ENCODE data around the gene SPOCK1.
"Not testable (repeated sequence)": the region's sequence is repeated elsewhere in the genome, so short reads cannot be mapped to it uniquely, and the experiment has no call there.

Gene SPOCK1

GRCh38 chr5:137501846-137502406, 2.8 kb upstream of the SPOCK1 start:
- H3K27ac Mint-ChIP-seq: no peak overlapping the region
- DNase-seq (ENCODE audit: low spot score in 2 of 2) (no peak), ATAC-seq (ENCODE audit: low read depth) (no peak)
- peaks cover 17% of the 10 kb centered on the region for H3K27me3 Mint-ChIP-seq
- H3K4me3 Mint-ChIP-seq: no peak overlapping the region
- no peaks in the 10 kb centered on the region for H3K4me1 Mint-ChIP-seq
- H3K9me3 Mint-ChIP-seq: peaks cover 3% of the 10 kb centered on the region
- H3K36me3 Mint-ChIP-seq: no peaks in the 10 kb centered on the region

GRCh38 chr5:137501226-137501625, 2.1 kb upstream of the SPOCK1 start:
- no peaks in the 10 kb centered on the region for H3K36me3 Mint-ChIP-seq
- H3K27ac Mint-ChIP-seq: no peak overlapping the region
- peaks cover 20% of the 10 kb centered on the region for H3K27me3 Mint-ChIP-seq
- ATAC-seq (ENCODE audit: low read depth) (no peak), DNase-seq (ENCODE audit: low spot score in 2 of 2) (no peak)
- no peak overlapping the region for H3K4me3 Mint-ChIP-seq
- no peaks in the 10 kb centered on the region for H3K4me1 Mint-ChIP-seq
- H3K9me3 Mint-ChIP-seq: peaks cover 3% of the 10 kb centered on the region

- no peaks in the 10 kb centered on the region for H3K36me3 Mint-ChIP-seq
- peaks cover 17% of the 10 kb centered on the region for H3K27me3 Mint-ChIP-seq
- no peak overlapping the region for H3K4me3 Mint-ChIP-seq
- H3K4me1 Mint-ChIP-seq: no peaks in the 10 kb centered on the region
- no peak for ATAC-seq (ENCODE audit: low read depth)
- H3K27ac Mint-ChIP-seq: no peak overlapping the region
- H3K9me3 Mint-ChIP-seq: peaks cover 2% of the 10 kb centered on the region
- DNase-seq (ENCODE audit: low spot score in 2 of 2): no peak
These were observed 1.6 kb upstream of the SPOCK1 start for GRCh38 chr5:137500615-137501225.

- H3K4me3 Mint-ChIP-seq; H3K27ac Mint-ChIP-seq; H3K27me3 Mint-ChIP-seq; ATAC-seq (ENCODE audit: low read depth); DNase-seq (ENCODE audit: low spot score in 2 of 2); H3K9me3 Mint-ChIP-seq; H3K4me1 Mint-ChIP-seq; H3K36me3 Mint-ChIP-seq: not testable (repeated sequence)
These were observed 351 bp upstream of the SPOCK1 start for GRCh38 chr5:137499506-137499847.

- Mint-ChIP-seq H3K4me3 (no peak overlapping the region), H3K27ac (no peak overlapping the region), H3K4me1 (no peaks in the 10 kb centered on the region), H3K9me3 (no peaks in the 10 kb centered on the region), H3K27me3 (peaks cover 7% of the 10 kb centered on the region), H3K36me3 (no peaks in the 10 kb centered on the region)
- DNase-seq (ENCODE audit: low spot score in 2 of 2) (no peak), ATAC-seq (ENCODE audit: low read depth) (no peak)
These were observed 808 bp downstream of the SPOCK1 start for GRCh38 chr5:137498301-137498735.

GRCh38 chr5:137497396-137498290, 1.5 kb downstream of the SPOCK1 start:
- no peak overlapping the region for H3K4me3 Mint-ChIP-seq

GRCh38 chr5:137496919-137497318, 2.2 kb downstream of the SPOCK1 start:
- no peak for DNase-seq (ENCODE audit: low spot score in 2 of 2)
- Mint-ChIP-seq H3K27ac (no peak overlapping the region), H3K27me3 (peaks cover 7% of the 10 kb centered on the region), H3K4me3 (no peak overlapping the region), H3K9me3 (no peaks in the 10 kb centered on the region), H3K36me3 (no peaks in the 10 kb centered on the region), H3K4me1 (no peaks in the 10 kb centered on the region)
- no peak for ATAC-seq (ENCODE audit: low read depth)

More at GRCh38 chr5:137497396-137498290, 1.5 kb downstream of the SPOCK1 start:
- H3K27me3 Mint-ChIP-seq: peaks cover 7% of the 10 kb centered on the region
- no peak overlapping the region for H3K27ac Mint-ChIP-seq
- no peak for DNase-seq (ENCODE audit: low spot score in 2 of 2)
- no peaks in the 10 kb centered on the region for H3K9me3 Mint-ChIP-seq
- ATAC-seq (ENCODE audit: low read depth): no peak
- no peaks in the 10 kb centered on the region for H3K4me1 Mint-ChIP-seq
- no peaks in the 10 kb centered on the region for H3K36me3 Mint-ChIP-seq

- DNase-seq (ENCODE audit: low spot score in 2 of 2) (no peak), ATAC-seq (ENCODE audit: low read depth) (no peak)
- no peaks in the 10 kb centered on the region for H3K36me3 Mint-ChIP-seq
- H3K4me1 Mint-ChIP-seq: no peaks in the 10 kb centered on the region
- no peak overlapping the region for H3K27ac Mint-ChIP-seq
- no peak overlapping the region for H3K4me3 Mint-ChIP-seq
- peaks cover 3% of the 10 kb centered on the region for H3K27me3 Mint-ChIP-seq
- no peaks in the 10 kb centered on the region for H3K9me3 Mint-ChIP-seq
These were observed 6.8 kb downstream of the SPOCK1 start for GRCh38 chr5:137492331-137492730.

GRCh38 chr5:137491121-137491520, 8.0 kb downstream of the SPOCK1 start:
- Mint-ChIP-seq H3K36me3 (no peaks in the 10 kb centered on the region), H3K27ac (no peak overlapping the region), H3K4me3 (no peak overlapping the region), H3K4me1 (no peaks in the 10 kb centered on the region), H3K9me3 (no peaks in the 10 kb centered on the region), H3K27me3 (no peaks in the 10 kb centered on the region)
- ATAC-seq (ENCODE audit: low read depth) (no peak), DNase-seq (ENCODE audit: low spot score in 2 of 2) (no peak)

- Mint-ChIP-seq H3K4me1 (no peaks in the 10 kb centered on the region), H3K27ac (no peak overlapping the region), H3K27me3 (no peaks in the 10 kb centered on the region), H3K36me3 (no peaks in the 10 kb centered on the region), H3K9me3 (no peaks in the 10 kb centered on the region), H3K4me3 (no peak overlapping the region)
- ATAC-seq (ENCODE audit: low read depth) (no peak), DNase-seq (ENCODE audit: low spot score in 2 of 2) (no peak)
These were observed 8.5 kb downstream of the SPOCK1 start for GRCh38 chr5:137490591-137490990.

GRCh38 chr5:137488974-137489373, 10.2 kb downstream of the SPOCK1 start:
- no peak overlapping the region for H3K4me3 Mint-ChIP-seq
- DNase-seq (ENCODE audit: low spot score in 2 of 2): no peak
- H3K27ac Mint-ChIP-seq: no peak overlapping the region
- H3K9me3 Mint-ChIP-seq: no peaks in the 10 kb centered on the region
- H3K27me3 Mint-ChIP-seq: no peaks in the 10 kb centered on the region
- no peaks in the 10 kb centered on the region for H3K36me3 Mint-ChIP-seq
- no peak for ATAC-seq (ENCODE audit: low read depth)
- no peaks in the 10 kb centered on the region for H3K4me1 Mint-ChIP-seq

- Mint-ChIP-seq H3K27me3 (no peaks in the 10 kb centered on the region), H3K4me1 (no peaks in the 10 kb centered on the region), H3K9me3 (no peaks in the 10 kb centered on the region), H3K27ac (no peak overlapping the region), H3K4me3 (no peak overlapping the region), H3K36me3 (no peaks in the 10 kb centered on the region)
- ATAC-seq (ENCODE audit: low read depth) (no peak), DNase-seq (ENCODE audit: low spot score in 2 of 2) (no peak)
These were observed 10.6 kb downstream of the SPOCK1 start for GRCh38 chr5:137488516-137488915.

GRCh38 chr5:137487600-137487999, 11.5 kb downstream of the SPOCK1 start:
- H3K4me1 Mint-ChIP-seq: no peaks in the 10 kb centered on the region
- no peaks in the 10 kb centered on the region for H3K36me3 Mint-ChIP-seq
- no peaks in the 10 kb centered on the region for H3K27me3 Mint-ChIP-seq
- H3K9me3 Mint-ChIP-seq: no peaks in the 10 kb centered on the region
- ATAC-seq (ENCODE audit: low read depth) (no peak), DNase-seq (ENCODE audit: low spot score in 2 of 2) (no peak)
- H3K27ac Mint-ChIP-seq: no peak overlapping the region
- no peak overlapping the region for H3K4me3 Mint-ChIP-seq

GRCh38 chr5:137486707-137487106, 12.4 kb downstream of the SPOCK1 start:
- no peaks in the 10 kb centered on the region for H3K9me3 Mint-ChIP-seq
- no peaks in the 10 kb centered on the region for H3K27me3 Mint-ChIP-seq
- no peaks in the 10 kb centered on the region for H3K4me1 Mint-ChIP-seq
- no peaks in the 10 kb centered on the region for H3K36me3 Mint-ChIP-seq
- DNase-seq (ENCODE audit: low spot score in 2 of 2): no peak
- no peak overlapping the region for H3K27ac Mint-ChIP-seq
- H3K4me3 Mint-ChIP-seq: no peak overlapping the region
- no peak for ATAC-seq (ENCODE audit: low read depth)

Data from memory B cell (primary cell).